ENCODE data around the gene SLC22A12. TPM values are rescaled to one million over a fixed set of nuclear protein-coding genes. Genes with fewer than 3 reads are reported as not detected.

Gene SLC22A12
- total and polyA plus RNA-seq, 2 of the 8 experiments (the other 6 are each of a cell fraction or from before 2014, with no cell fraction given) = not detected

- no peak for TF ChIP-seq SRF (IDR thresholded peaks at IDR 0.05; ENCODE audit: low read depth, low read length)
- no peak for TF ChIP-seq GTF2F1 (IDR thresholded peaks at IDR 0.05; ENCODE audit: borderline replicate concordance, low read depth, low read length)
- TF ChIP-seq RBBP5 (IDR thresholded peaks at IDR 0.05; ENCODE audit: borderline replicate concordance, low read depth, low read length) = no peak
- TF ChIP-seq KDM1A (IDR thresholded peaks at IDR 0.05; ENCODE audit: borderline replicate concordance, low read length) = no peak
These were observed 2.4 kb downstream of the SLC22A12 start (continued) for GRCh38 chr11:64593156-64594105.

Data from H1 (cell line).